ENCODE data around the gene CHST11. TPM values are rescaled to one million over a fixed set of nuclear protein-coding genes. Genes with fewer than 3 reads are reported as not detected.

Gene CHST11
- total and polyA plus RNA-seq, 2 donors from 2014 or later: 2.0 to 23.3 TPM

DNA sequence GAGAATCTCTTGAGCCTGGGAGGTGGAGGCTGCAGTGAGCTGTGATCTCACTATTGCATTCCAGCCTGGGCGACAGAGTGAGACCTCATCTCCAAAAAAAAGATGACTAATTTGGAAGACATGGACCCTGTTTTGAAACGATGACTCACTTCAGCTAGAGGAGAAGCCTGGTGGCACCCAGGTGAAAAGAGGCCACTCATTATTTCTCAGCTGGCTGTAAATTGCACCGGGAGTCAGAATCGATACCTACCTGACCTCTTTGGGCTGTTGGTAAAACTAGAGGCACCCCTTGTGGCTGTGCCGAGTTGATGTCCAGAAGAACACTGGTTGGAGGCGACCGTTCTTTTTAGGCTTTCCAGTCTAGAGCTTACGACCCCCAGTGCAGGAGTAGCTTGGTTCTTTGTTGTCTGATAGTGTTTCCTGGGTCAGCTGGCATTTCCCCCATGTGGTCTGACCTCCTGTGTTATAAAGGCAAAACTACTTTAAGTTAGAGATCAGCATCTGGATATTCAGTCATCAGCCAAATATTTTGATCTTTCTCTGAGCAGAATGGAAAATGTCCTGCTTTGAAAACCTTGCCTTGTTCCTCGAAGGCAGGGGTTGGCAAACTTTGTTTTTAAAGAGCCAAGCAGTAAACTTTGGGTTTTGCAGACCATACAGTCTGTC lies 93.2 kb downstream of the CHST11 start:
- intact Hi-C loops (cut with DNase I): no loop called here

DNA sequence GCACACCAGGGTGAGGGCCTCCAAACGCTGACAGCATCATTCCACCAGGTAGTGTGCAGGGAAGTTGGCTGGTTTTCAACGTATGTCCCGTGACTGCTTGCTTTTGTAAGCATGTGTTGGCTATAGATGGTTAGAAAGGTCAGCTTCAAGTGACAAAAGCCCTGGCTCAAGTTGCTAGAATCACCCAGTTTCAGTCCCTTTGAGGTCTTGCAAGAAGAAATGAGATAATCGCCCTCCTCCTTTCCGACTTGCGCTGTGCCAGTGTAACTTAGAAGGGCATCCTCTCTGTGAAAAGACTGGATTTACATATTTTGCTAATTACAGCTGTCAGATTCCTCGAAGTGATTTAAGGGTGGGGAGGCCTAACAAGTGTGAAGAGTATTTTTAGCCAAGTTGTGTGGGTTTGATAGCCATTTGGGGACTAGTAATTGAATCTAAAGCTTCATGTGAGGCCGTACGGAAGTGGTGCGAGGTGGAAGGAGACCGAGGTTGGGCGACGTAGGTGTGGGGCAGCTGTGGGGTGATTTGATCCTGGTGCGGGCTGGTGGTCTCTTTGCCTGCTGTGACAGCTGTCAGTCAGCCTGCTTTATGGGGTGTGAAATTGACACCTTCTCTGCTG lies 94.7 kb downstream of the CHST11 start:
- no peaks in the 10 kb centered on the region for H3K27me3 ChIP-seq (ENCODE audit: control insufficient read depth, insufficient read depth, low read length)
- peak in 3 of 5 donors; percentile 24 to 43 (median 41) for DNase-seq
- intact Hi-C loops (cut with DNase I): no loop called here
- TF ChIP-seq, protein P1, sequence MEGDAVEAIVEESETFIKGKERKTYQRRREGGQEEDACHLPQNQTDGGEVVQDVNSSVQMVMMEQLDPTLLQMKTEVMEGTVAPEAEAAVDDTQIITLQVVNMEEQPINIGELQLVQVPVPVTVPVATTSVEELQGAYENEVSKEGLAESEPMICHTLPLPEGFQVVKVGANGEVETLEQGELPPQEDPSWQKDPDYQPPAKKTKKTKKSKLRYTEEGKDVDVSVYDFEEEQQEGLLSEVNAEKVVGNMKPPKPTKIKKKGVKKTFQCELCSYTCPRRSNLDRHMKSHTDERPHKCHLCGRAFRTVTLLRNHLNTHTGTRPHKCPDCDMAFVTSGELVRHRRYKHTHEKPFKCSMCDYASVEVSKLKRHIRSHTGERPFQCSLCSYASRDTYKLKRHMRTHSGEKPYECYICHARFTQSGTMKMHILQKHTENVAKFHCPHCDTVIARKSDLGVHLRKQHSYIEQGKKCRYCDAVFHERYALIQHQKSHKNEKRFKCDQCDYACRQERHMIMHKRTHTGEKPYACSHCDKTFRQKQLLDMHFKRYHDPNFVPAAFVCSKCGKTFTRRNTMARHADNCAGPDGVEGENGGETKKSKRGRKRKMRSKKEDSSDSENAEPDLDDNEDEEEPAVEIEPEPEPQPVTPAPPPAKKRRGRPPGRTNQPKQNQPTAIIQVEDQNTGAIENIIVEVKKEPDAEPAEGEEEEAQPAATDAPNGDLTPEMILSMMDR (IDR thresholded peaks at IDR 0.05; ENCODE audit: borderline replicate concordance, extremely low read depth, insufficient read depth): no peak
- H3K9me3 ChIP-seq (ENCODE audit: control insufficient read depth in 2 of 3, insufficient read depth in 1 of 3, low read length in 3 of 3): peaks cover 0 to 7% (median 0%) of the 10 kb centered on the region in 3 donors
- no peak for FAIRE-seq
- peaks cover 0 to 3% (median 0%) of the 10 kb centered on the region in 3 donors for H3K4me1 ChIP-seq (ENCODE audit: control insufficient read depth in 2 of 3, insufficient read depth in 2 of 3, low read depth in 1 of 3, low read length in 3 of 3)
- H3K36me3 ChIP-seq (ENCODE audit: control insufficient read depth in 2 of 3, insufficient read depth in 3 of 3, low read length in 3 of 3): no peaks in the 10 kb centered on the region
- H3K27ac ChIP-seq (ENCODE audit: low read depth in 2 of 2, low read length in 2 of 2): no peak overlapping the region
- H3K9ac ChIP-seq (ENCODE audit: low read length in 3 of 3): no peak overlapping the region
- no peak overlapping the region for H3K4me3 ChIP-seq (ENCODE audit: low read length in 3 of 3)

More for the DNA sequence above, 93.2 kb downstream of the CHST11 start:
- H3K9ac ChIP-seq (ENCODE audit: low read length in 3 of 3): no peak overlapping the region
- DNase-seq: no peak
- H3K27ac ChIP-seq (ENCODE audit: low read depth in 2 of 2, low read length in 2 of 2): no peak overlapping the region
- no peaks in the 10 kb centered on the region for H3K36me3 ChIP-seq (ENCODE audit: control insufficient read depth in 2 of 3, insufficient read depth in 3 of 3, low read length in 3 of 3)
- H3K4me3 ChIP-seq (ENCODE audit: low read length in 3 of 3): no peak overlapping the region
- H3K9me3 ChIP-seq (ENCODE audit: control insufficient read depth in 2 of 3, insufficient read depth in 1 of 3, low read length in 3 of 3): peaks cover 0 to 7% (median 0%) of the 10 kb centered on the region in 3 donors
- TF ChIP-seq, protein P1 (IDR thresholded peaks at IDR 0.05; ENCODE audit: borderline replicate concordance, extremely low read depth, insufficient read depth): no peak
- H3K27me3 ChIP-seq (ENCODE audit: control insufficient read depth, insufficient read depth, low read length): no peaks in the 10 kb centered on the region
- FAIRE-seq: no peak
- H3K4me1 ChIP-seq (ENCODE audit: control insufficient read depth in 2 of 3, insufficient read depth in 2 of 3, low read depth in 1 of 3, low read length in 3 of 3): peaks cover 0 to 3% (median 0%) of the 10 kb centered on the region in 3 donors

DNA sequence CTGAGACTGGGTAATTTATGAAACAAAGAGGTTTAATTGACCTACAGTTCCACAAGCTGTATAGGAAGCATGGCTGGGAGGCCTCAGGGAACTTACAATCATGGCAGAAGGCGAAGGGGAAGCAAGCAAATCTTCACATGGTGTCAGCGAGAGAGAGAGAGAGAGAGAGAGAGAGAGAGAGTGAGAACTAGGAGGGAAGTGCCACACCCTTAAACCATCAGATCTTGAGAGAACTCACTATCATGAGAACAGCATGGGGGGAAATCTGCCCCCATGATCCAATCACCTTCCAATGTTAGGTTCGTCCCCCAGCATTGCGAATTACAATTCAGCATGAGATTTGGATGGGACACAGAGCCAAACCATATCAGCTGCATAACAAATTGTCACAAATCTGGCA lies 96.7 kb downstream of the CHST11 start:
- Histone ChIP-seq H3K9me3 (ENCODE audit: control insufficient read depth in 2 of 3, insufficient read depth in 1 of 3, low read length in 3 of 3) (peaks cover 0 to 7% (median 0%) of the 10 kb centered on the region in 3 donors), H3K4me1 (ENCODE audit: control insufficient read depth in 2 of 3, insufficient read depth in 2 of 3, low read depth in 1 of 3, low read length in 3 of 3) (peaks cover 0 to 3% (median 0%) of the 10 kb centered on the region in 3 donors), H3K36me3 (ENCODE audit: control insufficient read depth in 2 of 3, insufficient read depth in 3 of 3, low read length in 3 of 3) (no peaks in the 10 kb centered on the region), H3K27ac (ENCODE audit: low read depth in 2 of 2, low read length in 2 of 2) (no peak overlapping the region), H3K4me3 (ENCODE audit: low read length in 3 of 3) (no peak overlapping the region), H3K9ac (ENCODE audit: low read length in 3 of 3) (no peak overlapping the region), H3K27me3 (ENCODE audit: control insufficient read depth, insufficient read depth, low read length) (no peaks in the 10 kb centered on the region)
- intact Hi-C loops (cut with DNase I): no loop called here
- DNase-seq (no peak), FAIRE-seq (no peak)
- TF ChIP-seq, protein P1 (IDR thresholded peaks at IDR 0.05; ENCODE audit: borderline replicate concordance, extremely low read depth, insufficient read depth): no peak
